GM03348 (cell line): Measurements from ENCODE around the gene JARID2.
A peak's percentile ranks its signal among the peaks of the same experiment; 100 is the strongest.

Source experiments
- DNase-seq: peaks from one replicate; pipeline ENCODE4 v3.0.0; 2012; ENCODE audit warnings: low spot score

The JARID2 gene

GRCh38 chr6:15332446-15332845 lies 86.6 kb downstream of the JARID2 start:
- DNase-seq: no peak

DNA sequence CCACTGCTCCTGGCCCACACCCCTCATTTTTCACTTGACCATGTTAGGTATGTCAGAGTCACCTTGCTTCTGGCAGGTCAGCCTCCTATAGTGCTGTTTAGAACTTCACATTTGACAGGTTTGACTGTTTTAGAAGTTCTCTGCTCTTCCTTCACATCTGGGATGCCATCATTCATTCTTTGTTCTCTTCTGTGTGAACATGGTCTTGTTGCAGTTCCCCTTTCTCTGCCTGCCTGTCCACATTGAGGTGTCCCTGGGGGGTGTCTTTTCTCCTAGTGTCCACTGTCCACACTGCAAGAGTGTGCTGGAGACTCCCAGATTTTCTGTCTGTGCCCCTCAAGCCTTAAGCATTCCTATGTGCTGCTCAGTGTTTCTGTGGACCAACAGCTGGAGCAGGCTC lies 89.5 kb downstream of the JARID2 start:
- no peak for DNase-seq

- DNase-seq: no peak
Measured at GRCh38 chr6:15335916-15336315, 90.0 kb downstream of the JARID2 start.

DNA sequence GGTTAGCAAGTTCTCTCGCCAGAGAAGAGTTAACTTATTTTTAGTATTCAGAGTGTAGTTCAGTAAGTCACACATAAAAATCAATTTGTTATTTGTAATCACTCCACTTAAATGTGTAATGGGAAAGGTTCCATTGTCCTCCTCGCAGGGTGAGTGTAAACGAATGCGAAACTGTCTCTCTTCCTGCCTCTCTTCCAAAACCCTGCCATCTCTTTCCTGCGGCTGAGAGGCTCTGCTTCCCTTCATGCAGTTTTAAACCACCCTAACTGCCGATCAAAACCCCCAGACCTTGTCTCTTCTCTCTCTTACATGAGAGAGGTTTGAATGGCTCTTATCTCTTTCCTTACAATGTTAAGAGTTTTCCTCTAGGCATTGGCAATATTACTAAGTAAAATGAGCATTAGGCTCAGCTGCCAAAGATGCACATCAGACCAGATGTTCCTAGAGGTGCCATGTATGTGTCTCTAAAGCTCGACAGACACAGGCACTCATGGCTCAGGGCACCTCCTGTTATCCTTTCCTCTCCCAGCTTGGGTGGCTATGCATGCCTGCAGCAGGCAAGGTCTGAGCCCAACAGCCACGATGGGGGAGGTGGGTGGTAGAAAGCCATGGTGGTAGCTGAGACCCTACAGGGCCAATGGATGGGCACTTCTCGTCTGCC lies 91.2 kb downstream of the JARID2 start:
- no peak for DNase-seq

DNA sequence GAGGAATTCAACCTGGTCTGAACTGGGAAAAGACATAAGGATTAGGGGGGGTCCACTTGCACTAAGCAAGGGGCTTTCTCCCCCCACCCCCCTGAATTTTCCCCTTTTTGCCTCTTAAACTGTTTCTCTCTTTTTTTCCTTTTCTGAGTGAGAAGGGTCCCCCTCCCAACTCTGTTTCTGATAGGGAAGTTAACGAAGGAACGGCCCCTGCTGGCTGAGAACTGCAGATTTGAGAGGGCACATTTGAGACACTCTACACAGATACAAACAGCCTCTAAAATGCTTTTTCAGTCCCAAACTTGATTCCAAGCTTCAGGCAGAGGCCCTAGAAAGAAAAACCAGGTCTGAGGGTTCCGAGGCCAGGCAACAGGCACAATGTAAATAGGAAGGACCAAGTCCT lies 91.7 kb downstream of the JARID2 start:
- DNase-seq: no peak

GRCh38 chr6:15338476-15338875 lies 92.6 kb downstream of the JARID2 start:
- DNase-seq: no peak

- DNase-seq: no peak
Measured at GRCh38 chr6:15339081-15339480, 93.2 kb downstream of the JARID2 start.

GRCh38 chr6:15340105-15340601 lies 94.3 kb downstream of the JARID2 start:
- DNase-seq: no peak

GRCh38 chr6:15340775-15341174 lies 94.9 kb downstream of the JARID2 start:
- DNase-seq: no peak

GRCh38 chr6:15341311-15342001 lies 95.6 kb downstream of the JARID2 start:
- no peak for DNase-seq

DNA sequence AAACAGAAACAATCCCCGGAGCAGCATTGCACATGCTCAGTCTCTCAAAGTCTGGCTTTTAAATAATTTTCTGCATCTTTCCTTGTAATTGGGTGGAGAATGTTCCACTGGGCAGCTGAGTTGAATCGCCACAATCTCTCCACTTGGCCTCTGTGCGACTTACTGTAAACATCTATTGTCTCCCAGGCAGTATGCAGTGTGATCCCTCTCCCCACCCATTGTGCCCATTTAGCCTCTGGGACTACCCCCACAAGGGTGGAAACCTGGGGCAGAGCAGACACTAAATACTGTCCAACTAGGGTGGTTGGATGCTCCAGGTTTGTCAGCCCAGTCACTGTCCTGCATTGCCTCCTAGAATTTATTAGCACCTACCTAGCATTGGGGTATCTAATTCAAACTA lies 96.2 kb downstream of the JARID2 start:
- no peak for DNase-seq

- no peak for DNase-seq
Measured at GRCh38 chr6:15343490-15344191, 97.8 kb downstream of the JARID2 start.

GRCh38 chr6:15344192-15344519 lies 98.3 kb downstream of the JARID2 start:
- DNase-seq: no peak

GRCh38 chr6:15344831-15345230 lies 99.0 kb downstream of the JARID2 start:
- DNase-seq: no peak

- DNase-seq: no peak
Measured at GRCh38 chr6:15346315-15346714, 100.4 kb downstream of the JARID2 start.

DNA sequence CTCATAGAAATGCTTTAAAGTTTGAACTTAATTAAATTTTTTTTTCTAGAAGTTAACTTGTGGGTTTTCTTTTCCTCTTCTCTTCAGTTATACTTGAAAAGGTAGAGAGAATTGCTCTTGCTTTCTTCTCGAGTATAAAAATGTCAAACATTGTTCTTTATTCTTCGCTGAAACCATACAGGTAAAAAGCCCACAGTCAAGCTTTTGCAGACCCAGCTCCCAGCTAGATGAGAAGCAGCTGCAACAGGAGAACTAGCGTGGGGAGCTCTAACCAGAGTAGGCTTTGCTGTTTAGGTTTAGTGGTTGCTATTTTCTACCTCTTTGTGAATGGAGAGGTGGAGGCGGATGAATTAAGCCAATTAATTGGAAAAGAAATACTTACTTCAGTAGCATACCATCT lies 102.7 kb downstream of the JARID2 start:
- no peak for DNase-seq

DNA sequence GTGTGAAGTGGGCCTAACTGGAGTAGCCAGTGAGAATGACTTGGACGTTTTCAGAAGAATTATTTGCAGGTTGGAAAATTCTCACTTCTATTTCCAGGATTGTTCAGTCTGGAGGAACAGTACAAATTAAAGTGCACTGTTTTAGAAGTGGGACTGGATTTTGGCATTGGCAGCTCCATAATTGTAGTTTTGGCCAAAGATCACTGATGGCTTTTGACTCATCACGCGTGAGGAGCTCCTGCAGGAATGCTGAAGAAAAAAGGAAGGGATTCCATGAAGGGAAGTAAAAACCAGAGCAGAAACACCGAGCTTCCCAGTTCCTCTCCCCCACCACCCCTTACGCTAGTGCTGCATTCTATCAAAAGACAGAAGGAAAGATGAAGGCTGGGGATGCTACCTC lies 103.5 kb downstream of the JARID2 start:
- DNase-seq: peak; percentile 37

DNA sequence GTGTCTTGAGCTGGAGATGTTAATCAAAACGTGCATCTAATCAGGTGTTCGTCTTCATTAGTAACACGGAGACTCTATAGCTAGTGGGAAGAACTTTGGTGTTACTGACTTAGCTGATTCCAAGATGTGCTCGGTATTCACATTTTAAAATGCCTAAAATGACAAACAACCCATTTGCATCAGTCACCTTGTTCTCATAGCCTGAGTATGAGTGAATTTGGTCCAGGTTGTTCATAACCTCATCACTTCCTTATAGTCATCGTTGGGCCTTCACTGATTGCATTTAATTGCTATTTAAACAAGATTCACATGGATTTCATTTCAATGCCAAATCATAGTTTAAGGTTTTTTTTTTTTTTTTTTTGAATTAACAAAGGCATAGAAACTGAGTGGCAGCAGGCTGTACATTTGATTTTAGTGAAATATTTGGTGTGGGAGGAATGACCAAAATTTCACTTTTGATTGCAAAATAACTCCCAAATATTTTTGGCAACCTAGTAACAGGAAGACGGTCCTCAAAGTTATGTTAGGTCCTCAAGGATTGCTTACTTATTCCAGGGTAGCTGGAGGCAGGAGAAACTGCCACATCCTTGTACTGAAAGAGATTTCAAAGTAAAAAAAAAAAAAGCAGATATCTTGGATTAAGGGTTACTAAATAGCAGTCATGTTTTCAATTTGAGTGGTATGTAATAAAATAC lies 104.7 kb downstream of the JARID2 start:
- DNase-seq: peak; percentile 54

- DNase-seq: peak; percentile 89
Measured at GRCh38 chr6:15351631-15352030, 105.8 kb downstream of the JARID2 start.

GRCh38 chr6:15352220-15352619 lies 106.4 kb downstream of the JARID2 start:
- no peak for DNase-seq

DNA sequence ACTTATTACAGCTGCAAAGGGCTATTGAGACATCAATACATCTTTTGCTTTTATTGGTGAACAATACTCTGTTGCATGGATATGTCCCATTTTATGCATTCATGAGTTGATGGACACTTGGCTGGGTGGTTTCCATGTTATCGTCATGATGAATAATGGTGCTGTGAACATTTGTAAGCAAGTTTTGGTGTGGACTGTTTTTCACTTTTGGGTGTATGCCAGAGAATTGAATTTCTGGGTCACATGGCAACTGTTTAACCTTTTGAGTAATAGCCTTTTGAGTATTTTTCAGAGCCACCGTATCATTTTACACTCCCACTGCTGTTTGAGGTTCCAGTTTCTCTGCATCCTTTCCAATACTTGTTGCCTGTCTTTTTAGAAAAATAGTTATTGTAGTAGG lies 107.0 kb downstream of the JARID2 start:
- DNase-seq: no peak

DNA sequence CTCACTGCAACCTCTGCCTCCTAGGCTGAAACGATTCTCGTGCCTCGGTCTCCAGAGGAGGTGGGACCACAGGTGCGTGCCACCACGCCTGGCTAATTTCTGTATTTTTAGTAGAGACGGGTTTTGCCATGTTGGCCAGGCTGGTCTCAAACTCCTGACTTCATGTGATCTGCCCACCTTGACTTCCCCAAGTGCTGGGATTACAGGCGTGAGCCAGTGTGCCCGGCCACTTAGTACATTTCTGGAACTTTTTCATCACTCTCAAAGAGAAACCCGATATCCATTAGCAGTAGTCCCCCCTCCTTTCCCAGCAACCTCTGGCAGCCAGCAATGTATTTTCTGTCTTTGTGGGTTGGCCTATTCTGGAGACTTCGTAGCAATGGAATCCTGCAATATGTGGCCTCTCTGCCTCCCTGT lies 109.8 kb downstream of the JARID2 start:
- no peak for DNase-seq

- DNase-seq: no peak
Measured at GRCh38 chr6:15356179-15356578, 110.3 kb downstream of the JARID2 start.
